ENCODE measurements around the gene ACOXL. TPM values are rescaled to one million over a fixed set of nuclear protein-coding genes. Genes with fewer than 3 reads are reported as not detected.

Gene ACOXL
- total and polyA plus RNA-seq, 9 of the 15 experiments (the other 6 are each of a cell fraction or from before 2014, with no cell fraction given), result 0.31 to 0.56 TPM; not detected in 7

DNA sequence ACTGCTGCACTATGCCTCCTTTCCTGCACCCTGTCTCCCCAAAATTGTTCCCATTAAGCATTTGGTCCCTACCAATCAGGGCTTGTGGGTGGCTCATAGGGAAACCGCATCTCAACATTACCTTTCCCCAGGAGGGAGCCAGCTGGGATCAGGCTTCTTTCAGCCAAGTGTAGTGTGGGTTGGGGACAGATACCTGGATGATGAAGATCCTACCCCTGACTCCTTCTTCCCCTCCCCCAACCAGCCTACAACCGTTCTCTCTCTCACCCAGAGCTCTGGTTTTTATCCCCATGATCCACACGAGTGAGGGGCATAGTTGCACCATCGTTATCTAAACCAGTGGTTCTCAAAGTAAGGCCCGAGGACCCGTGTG is 40.0 kb downstream of the ACOXL start:
- ATAC-seq (no peak), DNase-seq (ENCODE audit: extremely low read depth in 1 of 4, low spot score in 3 of 4) (no peak), FAIRE-seq (no peak)
- Histone ChIP-seq H3K4me1 (replicated peaks in 1 of 2; ENCODE audit: control insufficient read depth in 2 of 2, insufficient read depth in 2 of 2, low read length in 2 of 2) (no peaks in the 10 kb centered on the region), H3K36me3 (ENCODE audit: control insufficient read depth, insufficient read depth, low read length) (no peaks in the 10 kb centered on the region), H3K9ac (ENCODE audit: insufficient read depth in 1 of 2, low read depth in 2 of 2, low read length in 2 of 2) (no peak overlapping the region), H3K4me3 (no peak overlapping the region), H3K79me2 (ENCODE audit: control insufficient read depth, insufficient read depth, low read length) (no peaks in the 10 kb centered on the region), H3K9me1 (ENCODE audit: control insufficient read depth, insufficient read depth, low read length) (no peaks in the 10 kb centered on the region), H3K9me3 (replicated peaks; ENCODE audit: control insufficient read depth, insufficient read depth, low read depth, low read length) (no peaks in the 10 kb centered on the region), H2AFZ (ENCODE audit: low read depth, low read length) (no peak overlapping the region), H3K27me3 (ENCODE audit: control insufficient read depth in 2 of 2, insufficient read depth in 2 of 2, low read length in 2 of 2) (peaks cover 19 to 55% of the 10 kb centered on the region in 2 experiments), H4K20me1 (replicated peaks; ENCODE audit: control insufficient read depth, insufficient read depth, low read length) (no peaks in the 10 kb centered on the region), H3K27ac (ENCODE audit: extremely low read depth, low read depth, low read length) (no peak overlapping the region), H3K4me2 (ENCODE audit: insufficient read depth, low read length) (no peak overlapping the region)
- BruUV-seq (replicated peaks), result no TSS peak
- intact Hi-C loops (cut with micrococcal nuclease) (no loop called here), in situ Hi-C loops (cut with MboI) (loop anchor here (25.0 kb wide), 1 partner anchor 985 kb away; the partner anchor contains the start of gene RGPD5)
- WGBS (ENCODE audit: insufficient coverage, low coverage, missing lambda C conversion rate), result 0% methylated on average over 6 of the region's 6 CpGs
- TF ChIP-seq TBP (optimal IDR thresholded peaks at IDR 0.05; ENCODE audit: low read depth, low read length) (no peak), PATZ1 (CRISPR knock-in tag; IDR thresholded peaks at IDR 0.05; ENCODE audit: borderline replicate concordance) (no peak), ZNF707 (CRISPR knock-in tag; conservative IDR thresholded peaks at IDR 0.05) (no peak), ZNF436 (CRISPR knock-in tag; IDR thresholded peaks at IDR 0.05) (no peak), KAT2B (IDR thresholded peaks at IDR 0.05; ENCODE audit: low read depth, low read length) (no peak)
- TF ChIP-seq, protein P1, sequence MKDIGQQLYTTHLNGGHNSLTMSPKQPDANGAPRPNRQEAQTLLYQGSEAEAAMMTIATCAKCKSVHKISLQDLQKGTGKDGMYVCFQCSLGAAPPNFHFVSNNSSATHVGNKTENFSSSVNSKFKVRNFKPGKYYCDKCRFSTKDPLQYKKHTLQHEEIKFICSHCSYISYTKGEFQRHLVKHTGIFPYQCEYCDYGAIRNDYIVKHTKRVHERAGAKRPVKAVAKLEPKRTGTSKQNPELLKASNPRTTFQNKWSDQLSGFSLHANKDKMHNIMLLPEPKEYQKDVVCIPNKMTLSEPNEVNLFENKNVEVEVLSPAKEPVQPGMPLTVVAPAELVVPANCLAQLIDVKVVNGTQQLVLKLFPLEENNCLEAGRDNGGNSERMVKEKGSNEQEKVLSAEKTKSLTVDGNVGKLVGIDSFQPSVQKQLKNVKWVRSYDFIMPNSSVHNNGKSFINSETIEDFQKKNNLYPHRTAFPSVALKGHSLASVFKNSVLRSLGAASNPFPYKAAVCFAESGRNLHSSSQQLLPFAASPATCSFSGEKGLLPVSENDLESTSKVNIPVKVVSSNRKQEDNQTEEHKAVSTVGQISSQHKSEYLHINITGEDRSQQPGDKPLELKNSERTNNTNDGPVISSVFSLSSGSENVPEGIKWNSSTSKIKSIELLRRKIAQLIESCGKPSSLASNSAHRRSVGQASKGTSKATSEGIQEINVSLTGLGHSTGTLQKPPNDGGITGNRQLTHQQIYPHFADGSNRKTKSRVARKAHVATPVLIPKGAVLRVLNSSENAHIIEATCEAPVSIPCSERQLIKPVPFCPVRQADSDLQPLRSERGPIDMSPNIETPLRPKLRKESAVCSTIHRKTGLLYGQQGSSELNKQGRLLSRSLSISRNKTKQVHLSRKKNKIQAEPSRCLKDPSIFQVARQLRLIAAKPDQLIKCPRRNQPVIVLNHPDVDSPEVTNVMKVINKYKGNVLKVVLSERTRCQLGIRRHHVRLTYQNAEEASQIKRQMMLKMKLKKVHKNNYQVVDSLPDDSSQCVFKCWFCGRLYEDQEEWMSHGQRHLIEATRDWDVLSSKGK (CRISPR knock-in tag; IDR thresholded peaks at IDR 0.05), result no peak
- TF ChIP-seq, protein P2, sequence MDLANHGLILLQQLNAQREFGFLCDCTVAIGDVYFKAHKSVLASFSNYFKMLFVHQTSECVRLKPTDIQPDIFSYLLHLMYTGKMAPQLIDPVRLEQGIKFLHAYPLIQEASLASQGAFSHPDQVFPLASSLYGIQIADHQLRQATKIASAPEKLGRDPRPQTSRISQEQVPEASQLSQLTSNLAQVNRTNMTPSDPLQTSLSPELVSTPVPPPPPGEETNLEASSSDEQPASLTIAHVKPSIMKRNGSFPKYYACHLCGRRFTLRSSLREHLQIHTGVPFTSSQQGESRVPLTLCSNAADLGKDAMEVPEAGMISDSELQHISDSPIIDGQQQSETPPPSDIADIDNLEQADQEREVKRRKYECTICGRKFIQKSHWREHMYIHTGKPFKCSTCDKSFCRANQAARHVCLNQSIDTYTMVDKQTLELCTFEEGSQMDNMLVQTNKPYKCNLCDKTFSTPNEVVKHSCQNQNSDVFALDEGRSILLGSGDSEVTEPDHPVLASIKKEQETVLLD (IDR thresholded peaks at IDR 0.05), result no peak
- ChIA-PET CTCF (ENCODE audit: low intra/inter-chr PET ratio) (no interaction called here), POLR2A (interaction anchor here (0.7 to 0.8 kb wide), 2 partner anchors 10 to 333 kb away, joined by 3 read pairs; no protein-coding TSS in a partner anchor)

Measured in K562 (cell line).